Measurements from ENCODE around the gene PLCG2. TPM values are rescaled to one million over a fixed set of nuclear protein-coding genes. Genes with fewer than 3 reads are reported as not detected.
A peak's percentile ranks its signal among the peaks of the same experiment; 100 is the strongest.

Gene PLCG2
- polyA plus RNA-seq, 2 of the 4 experiments (the other 2 are of a cell fraction), result 2.8 to 6.0 TPM

GRCh38 chr16:81765111-81765919, 13.8 kb upstream of the PLCG2 start:
- ATAC-seq (no peak; a peak in 1 of 6 replicates), DNase-seq (ENCODE audit: low read depth in 1 of 2, low spot score in 1 of 2) (no peak), FAIRE-seq (peak; percentile 93)
- no peak overlapping the region for H3K27ac ChIP-seq
- POLR2A ChIA-PET, result no interaction called here
- H3K4me3 ChIP-seq, result no peak overlapping the region
- CTCF ChIA-PET, result interaction anchor here (1.1 to 1.7 kb wide), 5 partner anchors 12 to 560 kb away, joined by 3 to 6 read pairs (median 4); no protein-coding TSS in a partner anchor
- peaks cover 9% of the 10 kb centered on the region for H3K4me1 ChIP-seq
- H3K9me3 ChIP-seq, result no peaks in the 10 kb centered on the region
- H3K4me2 ChIP-seq, result no peak overlapping the region
- TF ChIP-seq PHF8 (IDR thresholded peaks at IDR 0.05; ENCODE audit: borderline replicate concordance, low read depth) (no peak), JUNB (IDR thresholded peaks at IDR 0.05) (no peak), POLR2A (IDR thresholded peaks at IDR 0.05; ENCODE audit: low read length) (no peak), HOXB13 (CRISPR knock-in tag; IDR thresholded peaks at IDR 0.05; ENCODE audit: low read depth) (no peak), CHD2 (IDR thresholded peaks at IDR 0.05; ENCODE audit: low read length, partially characterized antibody) (no peak), CHD4 (IDR thresholded peaks at IDR 0.05; ENCODE audit: borderline replicate concordance) (no peak), SREBF2 (IDR thresholded peaks at IDR 0.05) (no peak), MYC (IDR thresholded peaks at IDR 0.05; ENCODE audit: borderline replicate concordance, low read length) (no peak), RARB (CRISPR knock-in tag; IDR thresholded peaks at IDR 0.05) (no peak), RNF2 (IDR thresholded peaks at IDR 0.05; ENCODE audit: borderline replicate concordance, low read depth) (no peak), MAX (IDR thresholded peaks at IDR 0.05) (no peak)
- WGBS (ENCODE audit: missing lambda C conversion rate), result 70% methylated on average over 11 of the region's 11 CpGs

DNA sequence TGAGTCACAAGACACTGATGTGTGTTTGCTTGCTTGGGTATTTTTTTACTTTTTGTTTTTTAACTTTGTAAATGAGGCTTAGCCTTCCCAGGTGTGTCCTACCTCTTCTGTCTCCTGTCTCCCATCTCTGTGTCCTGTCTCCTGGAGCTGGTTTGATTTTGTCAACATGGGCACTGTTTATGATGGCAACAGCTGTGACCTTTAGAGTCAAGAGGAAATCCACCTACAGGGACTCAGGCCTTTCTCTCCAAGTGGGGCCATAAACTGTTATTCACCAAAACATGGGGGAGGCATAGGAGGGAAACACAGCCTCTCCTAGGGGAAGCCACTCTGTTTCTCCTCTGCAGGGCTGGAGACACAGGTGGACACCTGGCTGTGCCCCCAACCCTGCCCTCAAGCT, 13.1 kb upstream of the PLCG2 start:
- no peak for FAIRE-seq
- CTCF ChIA-PET, result interaction anchor here (1.2 to 1.7 kb wide), 4 partner anchors 12 to 561 kb away, joined by 3 to 6 read pairs (median 4); no protein-coding TSS in a partner anchor
- Histone ChIP-seq H3K9me3 (no peaks in the 10 kb centered on the region), H3K4me1 (peaks cover 9% of the 10 kb centered on the region), H3K27ac (no peak overlapping the region), H3K4me2 (no peak overlapping the region), H3K4me3 (no peak overlapping the region)
- POLR2A ChIA-PET, result no interaction called here
- no peak for ATAC-seq
- TF ChIP-seq RARB (CRISPR knock-in tag; IDR thresholded peaks at IDR 0.05) (no peak), NFE2L2 (conservative IDR thresholded peaks at IDR 0.05; ENCODE audit: low read length) (no peak), E2F6 (IDR thresholded peaks at IDR 0.05; ENCODE audit: borderline replicate concordance, low read depth) (no peak), JUN (IDR thresholded peaks at IDR 0.05) (no peak), EHMT2 (IDR thresholded peaks at IDR 0.05; ENCODE audit: low read depth) (no peak)
- TF ChIP-seq, protein P1, sequence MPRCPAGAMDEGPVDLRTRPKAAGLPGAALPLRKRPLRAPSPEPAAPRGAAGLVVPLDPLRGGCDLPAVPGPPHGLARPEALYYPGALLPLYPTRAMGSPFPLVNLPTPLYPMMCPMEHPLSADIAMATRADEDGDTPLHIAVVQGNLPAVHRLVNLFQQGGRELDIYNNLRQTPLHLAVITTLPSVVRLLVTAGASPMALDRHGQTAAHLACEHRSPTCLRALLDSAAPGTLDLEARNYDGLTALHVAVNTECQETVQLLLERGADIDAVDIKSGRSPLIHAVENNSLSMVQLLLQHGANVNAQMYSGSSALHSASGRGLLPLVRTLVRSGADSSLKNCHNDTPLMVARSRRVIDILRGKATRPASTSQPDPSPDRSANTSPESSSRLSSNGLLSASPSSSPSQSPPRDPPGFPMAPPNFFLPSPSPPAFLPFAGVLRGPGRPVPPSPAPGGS (IDR thresholded peaks at IDR 0.05), result no peak
- TF ChIP-seq, protein P2, sequence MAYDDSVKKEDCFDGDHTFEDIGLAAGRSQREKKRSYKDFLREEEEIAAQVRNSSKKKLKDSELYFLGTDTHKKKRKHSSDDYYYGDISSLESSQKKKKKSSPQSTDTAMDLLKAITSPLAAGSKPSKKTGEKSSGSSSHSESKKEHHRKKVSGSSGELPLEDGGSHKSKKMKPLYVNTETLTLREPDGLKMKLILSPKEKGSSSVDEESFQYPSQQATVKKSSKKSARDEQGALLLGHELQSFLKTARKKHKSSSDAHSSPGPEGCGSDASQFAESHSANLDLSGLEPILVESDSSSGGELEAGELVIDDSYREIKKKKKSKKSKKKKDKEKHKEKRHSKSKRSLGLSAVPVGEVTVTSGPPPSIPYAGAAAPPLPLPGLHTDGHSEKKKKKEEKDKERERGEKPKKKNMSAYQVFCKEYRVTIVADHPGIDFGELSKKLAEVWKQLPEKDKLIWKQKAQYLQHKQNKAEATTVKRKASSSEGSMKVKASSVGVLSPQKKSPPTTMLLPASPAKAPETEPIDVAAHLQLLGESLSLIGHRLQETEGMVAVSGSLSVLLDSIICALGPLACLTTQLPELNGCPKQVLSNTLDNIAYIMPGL (CRISPR knock-in tag; IDR thresholded peaks at IDR 0.05; ENCODE audit: borderline replicate concordance), result no peak
- DNase-seq (ENCODE audit: low read depth in 1 of 2, low spot score in 1 of 2), result no peak

DNA sequence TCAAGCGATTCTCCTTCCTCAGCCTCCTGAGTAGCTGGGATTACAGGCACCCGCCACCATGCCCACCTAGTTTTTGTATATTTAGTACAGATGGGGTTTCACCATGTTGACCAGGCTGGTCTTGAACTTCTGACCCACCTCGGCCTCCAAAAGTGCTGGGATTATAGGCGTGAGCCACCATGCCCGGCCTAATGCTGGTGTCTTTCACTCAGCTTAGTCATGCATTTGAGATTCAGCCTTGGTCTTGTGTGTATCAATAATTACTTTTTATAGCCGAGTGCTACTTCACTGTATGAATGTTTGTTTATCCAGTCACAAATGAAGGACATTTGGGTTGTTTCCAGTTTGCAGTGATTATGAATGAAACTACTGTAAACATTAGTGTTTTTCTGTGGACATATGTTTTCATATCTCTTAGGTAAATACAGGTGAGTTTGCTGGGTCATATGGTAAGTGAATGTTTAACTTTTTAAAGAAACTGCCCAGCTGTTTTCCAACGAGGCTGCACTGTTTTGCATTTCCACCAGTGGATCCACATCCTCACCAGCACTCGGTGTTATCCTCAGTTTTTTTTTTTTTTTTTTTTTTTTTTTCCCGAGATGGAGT, 11.0 kb upstream of the PLCG2 start:
- DNase-seq (ENCODE audit: low read depth in 1 of 2, low spot score in 1 of 2), result peak; percentile 33 to 56
- ChIA-PET CTCF (interaction anchor here (0.6 to 0.9 kb wide), 2 partner anchors 10 to 1354 kb away, joined by 3 to 4 read pairs; no protein-coding TSS in a partner anchor), POLR2A (no interaction called here)
- ATAC-seq, result peak; percentile 48 to 54; a peak in 4 of 6 replicates
- 35% methylated on average over 9 of the region's 9 CpGs for WGBS (ENCODE audit: missing lambda C conversion rate)
- no peak for FAIRE-seq
- Histone ChIP-seq H3K27ac (no peak overlapping the region), H3K9me3 (no peaks in the 10 kb centered on the region), H3K4me1 (peaks cover 9% of the 10 kb centered on the region), H3K4me2 (peak overlapping the region; percentile 19), H3K4me3 (no peak overlapping the region)
- no peak for TF ChIP-seq MAFK (IDR thresholded peaks at IDR 0.05; ENCODE audit: partially characterized antibody)
- no peak for TF ChIP-seq MAZ (IDR thresholded peaks at IDR 0.05; ENCODE audit: borderline replicate concordance, low read depth, low read length)
- TF ChIP-seq, protein P3, sequence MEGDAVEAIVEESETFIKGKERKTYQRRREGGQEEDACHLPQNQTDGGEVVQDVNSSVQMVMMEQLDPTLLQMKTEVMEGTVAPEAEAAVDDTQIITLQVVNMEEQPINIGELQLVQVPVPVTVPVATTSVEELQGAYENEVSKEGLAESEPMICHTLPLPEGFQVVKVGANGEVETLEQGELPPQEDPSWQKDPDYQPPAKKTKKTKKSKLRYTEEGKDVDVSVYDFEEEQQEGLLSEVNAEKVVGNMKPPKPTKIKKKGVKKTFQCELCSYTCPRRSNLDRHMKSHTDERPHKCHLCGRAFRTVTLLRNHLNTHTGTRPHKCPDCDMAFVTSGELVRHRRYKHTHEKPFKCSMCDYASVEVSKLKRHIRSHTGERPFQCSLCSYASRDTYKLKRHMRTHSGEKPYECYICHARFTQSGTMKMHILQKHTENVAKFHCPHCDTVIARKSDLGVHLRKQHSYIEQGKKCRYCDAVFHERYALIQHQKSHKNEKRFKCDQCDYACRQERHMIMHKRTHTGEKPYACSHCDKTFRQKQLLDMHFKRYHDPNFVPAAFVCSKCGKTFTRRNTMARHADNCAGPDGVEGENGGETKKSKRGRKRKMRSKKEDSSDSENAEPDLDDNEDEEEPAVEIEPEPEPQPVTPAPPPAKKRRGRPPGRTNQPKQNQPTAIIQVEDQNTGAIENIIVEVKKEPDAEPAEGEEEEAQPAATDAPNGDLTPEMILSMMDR (IDR thresholded peaks at IDR 0.05), result no peak
- TF ChIP-seq EP300 (IDR thresholded peaks at IDR 0.05), result no peak
- no peak for TF ChIP-seq CBX2 (IDR thresholded peaks at IDR 0.05; ENCODE audit: borderline replicate concordance, low read depth)
- TF ChIP-seq SMC3 (IDR thresholded peaks at IDR 0.05), result no peak
- TF ChIP-seq FOSL2 (IDR thresholded peaks at IDR 0.05), result no peak
- TF ChIP-seq FOSL2 (CRISPR knock-in tag; IDR thresholded peaks at IDR 0.05), result no peak; the same call in 1 of the 2 replicates
- no peak for TF ChIP-seq HOXA7 (CRISPR knock-in tag; IDR thresholded peaks at IDR 0.05)
- TF ChIP-seq JUNB (IDR thresholded peaks at IDR 0.05), result no peak
- no peak for TF ChIP-seq HDAC2 (IDR thresholded peaks at IDR 0.05)
- TF ChIP-seq CEBPB (IDR thresholded peaks at IDR 0.05), result no peak
- TF ChIP-seq KDM5A (IDR thresholded peaks at IDR 0.05), result no peak
